ENCODE results near the gene UBA6.
"Not testable (repeated sequence)": the region's sequence is repeated elsewhere in the genome, so short reads cannot be mapped to it uniquely, and the experiment has no call there.

DNA sequence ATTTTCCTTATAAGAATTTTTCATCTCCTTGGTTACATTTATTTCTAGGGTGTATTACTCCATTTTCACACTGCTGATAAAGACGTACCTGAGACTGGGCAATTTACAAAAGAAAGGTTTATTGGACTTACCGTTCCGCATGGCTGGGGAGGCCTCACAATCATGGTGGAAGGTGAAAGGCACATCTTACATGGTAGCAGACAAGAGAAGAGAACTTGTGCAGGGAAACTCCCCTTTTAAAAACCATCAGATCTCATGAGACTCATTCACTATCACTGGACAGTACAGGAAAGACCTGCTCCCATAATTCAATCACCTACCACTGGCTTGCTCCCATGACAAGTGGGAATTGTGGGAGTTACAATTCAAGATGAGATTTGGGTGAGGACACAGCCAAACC is 5.7 kb upstream of the UBA6 start:
- TF ChIP-seq, protein P1, sequence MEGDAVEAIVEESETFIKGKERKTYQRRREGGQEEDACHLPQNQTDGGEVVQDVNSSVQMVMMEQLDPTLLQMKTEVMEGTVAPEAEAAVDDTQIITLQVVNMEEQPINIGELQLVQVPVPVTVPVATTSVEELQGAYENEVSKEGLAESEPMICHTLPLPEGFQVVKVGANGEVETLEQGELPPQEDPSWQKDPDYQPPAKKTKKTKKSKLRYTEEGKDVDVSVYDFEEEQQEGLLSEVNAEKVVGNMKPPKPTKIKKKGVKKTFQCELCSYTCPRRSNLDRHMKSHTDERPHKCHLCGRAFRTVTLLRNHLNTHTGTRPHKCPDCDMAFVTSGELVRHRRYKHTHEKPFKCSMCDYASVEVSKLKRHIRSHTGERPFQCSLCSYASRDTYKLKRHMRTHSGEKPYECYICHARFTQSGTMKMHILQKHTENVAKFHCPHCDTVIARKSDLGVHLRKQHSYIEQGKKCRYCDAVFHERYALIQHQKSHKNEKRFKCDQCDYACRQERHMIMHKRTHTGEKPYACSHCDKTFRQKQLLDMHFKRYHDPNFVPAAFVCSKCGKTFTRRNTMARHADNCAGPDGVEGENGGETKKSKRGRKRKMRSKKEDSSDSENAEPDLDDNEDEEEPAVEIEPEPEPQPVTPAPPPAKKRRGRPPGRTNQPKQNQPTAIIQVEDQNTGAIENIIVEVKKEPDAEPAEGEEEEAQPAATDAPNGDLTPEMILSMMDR (IDR thresholded peaks at IDR 0.05) = not testable (repeated sequence)
- not testable (repeated sequence) for TF ChIP-seq SIN3A (IDR thresholded peaks at IDR 0.05; ENCODE audit: borderline replicate concordance, insufficient read depth, low read depth, low read length)
- TF ChIP-seq, protein P2, sequence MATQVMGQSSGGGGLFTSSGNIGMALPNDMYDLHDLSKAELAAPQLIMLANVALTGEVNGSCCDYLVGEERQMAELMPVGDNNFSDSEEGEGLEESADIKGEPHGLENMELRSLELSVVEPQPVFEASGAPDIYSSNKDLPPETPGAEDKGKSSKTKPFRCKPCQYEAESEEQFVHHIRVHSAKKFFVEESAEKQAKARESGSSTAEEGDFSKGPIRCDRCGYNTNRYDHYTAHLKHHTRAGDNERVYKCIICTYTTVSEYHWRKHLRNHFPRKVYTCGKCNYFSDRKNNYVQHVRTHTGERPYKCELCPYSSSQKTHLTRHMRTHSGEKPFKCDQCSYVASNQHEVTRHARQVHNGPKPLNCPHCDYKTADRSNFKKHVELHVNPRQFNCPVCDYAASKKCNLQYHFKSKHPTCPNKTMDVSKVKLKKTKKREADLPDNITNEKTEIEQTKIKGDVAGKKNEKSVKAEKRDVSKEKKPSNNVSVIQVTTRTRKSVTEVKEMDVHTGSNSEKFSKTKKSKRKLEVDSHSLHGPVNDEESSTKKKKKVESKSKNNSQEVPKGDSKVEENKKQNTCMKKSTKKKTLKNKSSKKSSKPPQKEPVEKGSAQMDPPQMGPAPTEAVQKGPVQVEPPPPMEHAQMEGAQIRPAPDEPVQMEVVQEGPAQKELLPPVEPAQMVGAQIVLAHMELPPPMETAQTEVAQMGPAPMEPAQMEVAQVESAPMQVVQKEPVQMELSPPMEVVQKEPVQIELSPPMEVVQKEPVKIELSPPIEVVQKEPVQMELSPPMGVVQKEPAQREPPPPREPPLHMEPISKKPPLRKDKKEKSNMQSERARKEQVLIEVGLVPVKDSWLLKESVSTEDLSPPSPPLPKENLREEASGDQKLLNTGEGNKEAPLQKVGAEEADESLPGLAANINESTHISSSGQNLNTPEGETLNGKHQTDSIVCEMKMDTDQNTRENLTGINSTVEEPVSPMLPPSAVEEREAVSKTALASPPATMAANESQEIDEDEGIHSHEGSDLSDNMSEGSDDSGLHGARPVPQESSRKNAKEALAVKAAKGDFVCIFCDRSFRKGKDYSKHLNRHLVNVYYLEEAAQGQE (IDR thresholded peaks at IDR 0.05; ENCODE audit: insufficient read depth in 1 of 2, low read depth in 2 of 2, low read length in 1 of 2) = not testable (repeated sequence)
